ENCODE measurements around the gene ARL10.
A peak's percentile ranks its signal among the peaks of the same experiment; 100 is the strongest.

Gene ARL10

DNA sequence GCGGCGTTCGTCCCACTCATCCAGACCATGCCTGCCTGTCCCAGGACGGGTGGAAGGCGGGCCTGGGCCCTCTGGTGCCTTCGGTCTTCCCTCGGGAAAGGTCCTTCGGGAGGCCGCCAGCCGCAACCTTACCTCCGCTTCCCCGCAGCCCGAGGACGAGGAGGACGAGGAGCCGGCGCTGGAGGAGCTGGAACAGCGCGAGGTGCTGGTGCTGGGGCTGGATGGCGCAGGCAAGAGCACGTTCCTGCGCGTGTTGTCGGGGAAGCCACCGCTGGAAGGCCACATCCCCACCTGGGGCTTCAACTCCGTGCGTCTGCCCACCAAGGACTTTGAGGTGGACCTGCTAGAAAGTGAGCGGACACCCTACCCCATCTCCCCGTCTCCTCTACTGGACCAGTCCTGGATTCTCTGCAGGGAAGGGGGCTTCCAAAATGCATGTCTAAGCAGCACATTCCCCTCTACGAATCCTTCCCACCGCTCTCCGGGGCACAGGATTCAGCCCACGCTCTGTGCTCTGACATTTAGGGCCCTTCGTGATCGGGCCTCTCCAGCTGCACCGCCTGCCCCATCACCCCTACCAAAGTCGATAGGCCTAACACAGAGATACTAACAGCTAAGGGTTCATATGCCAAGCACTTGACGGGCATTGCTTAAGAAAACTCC is 1.1 kb downstream of the ARL10 start:
- Mint-ChIP-seq H3K9me3 (no peaks in the 10 kb centered on the region), H3K27me3 (ENCODE audit: low read depth, poor library complexity) (peaks cover 58% of the 10 kb centered on the region), H3K27ac (no peak overlapping the region), H3K4me1 (peaks cover 19% of the 10 kb centered on the region), H3K36me3 (ENCODE audit: low read depth) (peaks cover 37% of the 10 kb centered on the region), H3K4me3 (peak overlapping the region; percentile 79)
- no peak for DNase-seq
- TF ChIP-seq, protein P1, sequence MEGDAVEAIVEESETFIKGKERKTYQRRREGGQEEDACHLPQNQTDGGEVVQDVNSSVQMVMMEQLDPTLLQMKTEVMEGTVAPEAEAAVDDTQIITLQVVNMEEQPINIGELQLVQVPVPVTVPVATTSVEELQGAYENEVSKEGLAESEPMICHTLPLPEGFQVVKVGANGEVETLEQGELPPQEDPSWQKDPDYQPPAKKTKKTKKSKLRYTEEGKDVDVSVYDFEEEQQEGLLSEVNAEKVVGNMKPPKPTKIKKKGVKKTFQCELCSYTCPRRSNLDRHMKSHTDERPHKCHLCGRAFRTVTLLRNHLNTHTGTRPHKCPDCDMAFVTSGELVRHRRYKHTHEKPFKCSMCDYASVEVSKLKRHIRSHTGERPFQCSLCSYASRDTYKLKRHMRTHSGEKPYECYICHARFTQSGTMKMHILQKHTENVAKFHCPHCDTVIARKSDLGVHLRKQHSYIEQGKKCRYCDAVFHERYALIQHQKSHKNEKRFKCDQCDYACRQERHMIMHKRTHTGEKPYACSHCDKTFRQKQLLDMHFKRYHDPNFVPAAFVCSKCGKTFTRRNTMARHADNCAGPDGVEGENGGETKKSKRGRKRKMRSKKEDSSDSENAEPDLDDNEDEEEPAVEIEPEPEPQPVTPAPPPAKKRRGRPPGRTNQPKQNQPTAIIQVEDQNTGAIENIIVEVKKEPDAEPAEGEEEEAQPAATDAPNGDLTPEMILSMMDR (IDR thresholded peaks at IDR 0.05), result no peak

DNA sequence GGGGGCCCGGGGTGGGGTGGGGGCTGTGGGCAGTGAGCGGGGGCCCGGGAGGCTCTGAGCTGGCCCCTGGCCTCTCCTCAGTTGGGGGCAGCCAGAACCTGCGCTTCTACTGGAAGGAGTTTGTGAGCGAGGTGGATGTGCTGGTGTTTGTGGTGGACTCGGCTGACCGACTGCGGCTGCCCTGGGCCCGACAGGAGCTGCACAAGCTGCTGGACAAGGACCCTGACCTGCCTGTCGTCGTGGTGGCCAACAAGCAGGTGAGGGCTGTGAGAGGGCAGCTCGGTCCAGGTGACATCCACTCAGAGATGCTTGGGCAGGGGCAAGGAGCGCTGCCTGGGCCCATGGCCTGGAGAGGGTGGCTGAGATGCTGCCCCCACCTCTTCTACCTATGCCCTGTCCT is 3.4 kb downstream of the ARL10 start:
- H3K27me3 Mint-ChIP-seq (ENCODE audit: low read depth, poor library complexity), result peaks cover 36% of the 10 kb centered on the region
- H3K27ac Mint-ChIP-seq, result no peak overlapping the region

DNA sequence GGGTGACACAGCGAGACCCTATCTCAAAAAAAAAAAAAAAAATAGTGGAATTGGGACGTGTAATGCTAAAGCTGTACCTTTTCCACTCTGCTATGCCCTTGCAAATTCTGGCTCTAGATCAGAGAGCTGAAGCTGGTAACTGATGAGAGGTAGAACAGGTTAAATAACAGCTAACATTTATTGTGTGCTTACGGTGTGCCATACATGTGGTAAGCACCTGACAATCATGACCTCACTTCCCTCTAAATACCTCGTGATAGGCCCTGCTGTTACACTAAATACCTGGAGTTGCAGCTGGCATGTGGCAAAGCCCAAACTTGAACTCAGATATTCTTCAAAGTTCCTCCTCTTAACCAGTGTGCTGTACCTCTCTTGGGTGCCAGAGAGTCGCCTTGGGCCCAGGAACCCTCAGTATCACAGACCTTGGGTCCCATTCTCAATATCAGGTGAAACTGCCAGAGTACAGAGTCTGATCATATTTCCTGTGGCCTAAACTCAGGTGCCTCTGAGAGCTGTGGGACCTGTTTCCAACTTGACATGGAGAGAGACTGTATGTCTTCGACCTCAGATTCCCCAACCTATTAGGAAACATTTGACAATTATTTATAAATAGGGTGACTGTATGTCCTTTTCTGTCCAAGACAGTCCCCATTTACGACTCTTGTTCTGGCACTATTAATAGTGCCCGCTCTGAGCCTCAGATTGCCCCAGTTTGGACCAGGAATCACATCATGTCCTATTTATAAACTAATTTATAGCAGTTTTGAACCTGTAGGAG is 4.8 kb downstream of the ARL10 start:
- Mint-ChIP-seq H3K4me1 (peaks cover 14% of the 10 kb centered on the region), H3K27me3 (ENCODE audit: low read depth, poor library complexity) (peaks cover 23% of the 10 kb centered on the region), H3K4me3 (no peak overlapping the region), H3K9me3 (no peaks in the 10 kb centered on the region), H3K36me3 (ENCODE audit: low read depth) (peaks cover 37% of the 10 kb centered on the region), H3K27ac (no peak overlapping the region)
- TF ChIP-seq, protein P1 (IDR thresholded peaks at IDR 0.05), result no peak
- DNase-seq, result no peak

More for the DNA sequence above, 3.4 kb downstream of the ARL10 start:
- DNase-seq, result no peak
- Mint-ChIP-seq H3K4me3 (no peak overlapping the region), H3K36me3 (ENCODE audit: low read depth) (peaks cover 37% of the 10 kb centered on the region), H3K4me1 (peaks cover 14% of the 10 kb centered on the region), H3K9me3 (no peaks in the 10 kb centered on the region)
- TF ChIP-seq, protein P1 (IDR thresholded peaks at IDR 0.05), result no peak

DNA sequence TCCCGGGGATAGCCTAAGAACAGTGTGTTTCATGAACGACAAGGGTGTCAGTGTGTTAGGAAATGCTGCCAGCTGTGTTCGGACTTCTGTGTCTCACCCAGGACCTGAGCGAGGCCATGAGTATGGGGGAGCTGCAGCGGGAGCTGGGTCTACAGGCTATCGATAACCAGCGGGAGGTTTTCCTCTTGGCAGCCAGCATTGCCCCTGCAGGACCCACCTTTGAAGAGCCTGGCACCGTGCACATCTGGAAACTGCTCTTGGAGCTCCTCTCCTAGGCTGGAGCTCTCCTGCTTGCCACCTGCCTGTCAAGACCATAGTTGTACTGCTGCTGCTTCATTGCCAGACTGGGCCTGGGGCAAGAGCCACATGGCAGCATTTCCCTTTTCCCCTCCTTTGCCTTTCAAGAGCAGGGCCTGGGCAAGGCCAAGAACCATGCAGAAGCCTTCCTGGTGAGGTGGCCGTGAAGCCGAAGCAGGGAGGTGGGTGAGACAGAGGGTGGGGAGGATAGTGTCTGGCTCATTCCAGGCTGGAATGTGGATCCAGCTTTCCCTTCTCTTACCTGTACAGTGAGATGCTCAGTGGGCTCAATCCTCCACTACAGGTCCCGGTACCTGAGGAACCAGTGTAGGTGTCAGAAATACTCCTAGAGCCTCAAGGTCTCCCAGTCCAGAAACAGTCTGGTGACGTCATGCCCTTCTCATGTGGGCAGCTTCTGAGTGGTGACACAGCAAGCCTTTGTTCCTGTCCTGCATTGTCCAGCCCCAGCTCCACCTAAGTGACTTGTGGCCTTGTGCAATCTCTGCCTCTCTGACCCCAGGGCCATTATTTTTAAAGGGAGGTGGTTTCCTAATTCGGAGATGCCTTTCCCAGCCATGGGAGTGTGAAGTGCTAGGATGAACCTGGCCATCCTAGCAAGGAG is 6.6 kb downstream of the ARL10 start:
- peaks cover 14% of the 10 kb centered on the region for H3K27me3 Mint-ChIP-seq (ENCODE audit: low read depth, poor library complexity)
- H3K4me1 Mint-ChIP-seq, result peaks cover 8% of the 10 kb centered on the region
- no peak overlapping the region for H3K27ac Mint-ChIP-seq
- no peaks in the 10 kb centered on the region for H3K9me3 Mint-ChIP-seq
- TF ChIP-seq, protein P1 (IDR thresholded peaks at IDR 0.05), result no peak
- H3K36me3 Mint-ChIP-seq (ENCODE audit: low read depth), result peaks cover 42% of the 10 kb centered on the region
- no peak overlapping the region for H3K4me3 Mint-ChIP-seq
- no peak for DNase-seq

DNA sequence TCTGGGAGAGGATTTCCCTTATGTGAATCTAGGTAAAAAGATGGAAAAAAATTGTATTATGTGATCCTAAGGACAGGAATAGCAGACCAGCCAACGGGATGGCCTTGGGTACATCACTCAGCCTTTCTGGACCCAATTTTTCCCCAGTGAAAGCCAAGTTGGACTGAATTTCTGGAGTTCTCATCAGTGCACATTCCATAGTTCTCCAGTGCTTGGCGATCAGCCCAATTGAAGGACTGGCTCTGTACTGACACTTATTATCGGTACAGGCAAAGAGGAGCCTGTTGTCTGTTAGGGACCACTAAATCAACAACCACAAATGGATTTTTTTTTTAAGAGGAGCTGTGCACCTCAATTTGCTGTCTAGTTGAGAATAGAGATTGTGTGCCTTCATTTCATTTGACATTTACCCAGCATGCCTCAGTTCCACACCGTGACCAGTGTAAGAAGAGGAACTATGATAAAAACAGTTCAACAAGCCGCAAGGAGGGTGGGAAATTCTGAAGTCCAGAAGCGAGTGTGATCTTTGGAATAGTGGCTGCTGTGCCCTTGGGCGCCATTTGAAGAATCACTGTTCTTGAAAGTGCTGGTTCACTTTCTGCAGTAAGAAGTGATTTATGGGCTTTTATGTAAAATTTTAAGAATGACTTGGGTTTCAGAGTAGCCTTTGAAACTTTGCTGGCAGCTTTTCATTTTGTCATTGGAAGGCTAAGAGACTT is 8.0 kb downstream of the ARL10 start:
- no peak overlapping the region for H3K27ac Mint-ChIP-seq
- H3K4me3 Mint-ChIP-seq, result no peak overlapping the region
- peaks cover 29% of the 10 kb centered on the region for H3K36me3 Mint-ChIP-seq (ENCODE audit: low read depth)
- peaks cover 2% of the 10 kb centered on the region for H3K27me3 Mint-ChIP-seq (ENCODE audit: low read depth, poor library complexity)
- no peaks in the 10 kb centered on the region for H3K4me1 Mint-ChIP-seq
- DNase-seq, result no peak
- TF ChIP-seq, protein P1 (IDR thresholded peaks at IDR 0.05), result no peak
- H3K9me3 Mint-ChIP-seq, result no peaks in the 10 kb centered on the region

Measured in nephron progenitor cell (in vitro differentiated cells).